IMR-90 (cell line): ENCODE results near the gene CYP4F8. TPM values are rescaled to one million over a fixed set of nuclear protein-coding genes. Genes with fewer than 3 reads are reported as not detected.

Experiments
- ATAC-seq: fragments of 200-7000 bp; cut with Tn5 transposase; 2 replicates; pipeline ENCODE4 v1.9.1; 2020; ENCODE audit warnings: low read depth, mild to moderate bottlenecking, moderate library complexity
- BruUV-seq: library from RNA; stranded (reverse); fragments of 400-500 nt; replicated peaks from 2 replicates; lab custom pipeline; 2021; lab: Mats Ljungman, UMichigan
- CTCF ChIA-PET: fragments of 300-600 bp; formaldehyde crosslinking; extraction: SDS; loops from one replicate; lab custom pipeline; 2021; ENCODE audit warnings: antibody characterized with exemption; lab: Yijun Ruan, JAX
- POLR2A ChIA-PET: fragments of 300-600 bp; sonication (Branson Sonifier 250); formaldehyde crosslinking; loops from one replicate; lab custom pipeline; 2022; ENCODE audit warnings: antibody characterized with exemption; ENCODE audit not compliant: unreplicated experiment; lab: Charles Lee
- DNase-seq: peaks from one replicate; pipeline ENCODE4 v3.0.0; 2013
- H2AFZ ChIP-seq: replicated peaks from 2 replicates; pipeline ENCODE3; 2013; ENCODE audit warnings: low read length, mild to moderate bottlenecking; ENCODE audit not compliant: poor library complexity
- H2AK5ac ChIP-seq: 2 replicates; pipeline ENCODE4 v1.6.1; 2013; ENCODE audit warnings: low read depth, low read length, inconsistent platforms
- H2AK9ac ChIP-seq: replicated peaks from 2 replicates; pipeline ENCODE3; 2013; ENCODE audit warnings: mild to moderate bottlenecking, low read depth, low read length, moderate library complexity; ENCODE audit not compliant: poor library complexity
- H2BK120ac ChIP-seq: 2 replicates; pipeline ENCODE4 v1.6.1; 2013; ENCODE audit warnings: low read depth, low read length, inconsistent platforms
- H2BK15ac ChIP-seq: 3 replicates; pipeline ENCODE4 v1.6.1; 2013; ENCODE audit warnings: low read depth, low read length, inconsistent platforms
- H2BK20ac ChIP-seq: 2 replicates; pipeline ENCODE4 v1.6.1; 2013; ENCODE audit warnings: low read depth, mild to moderate bottlenecking, inconsistent platforms, low read length, moderate library complexity
- H2BK5ac ChIP-seq: 2 replicates; pipeline ENCODE4 v1.6.1; 2013; ENCODE audit warnings: mild to moderate bottlenecking, low read depth, low read length, inconsistent platforms; ENCODE audit not compliant: poor library complexity, severe bottlenecking
- H3K14ac ChIP-seq: replicated peaks from 2 replicates; pipeline ENCODE4 v1.6.1; 2013; ENCODE audit warnings: low read depth, low read length, inconsistent platforms
- H3K18ac ChIP-seq: 2 replicates; pipeline ENCODE4 v1.6.1; 2013; ENCODE audit warnings: low read depth, low read length, control low read depth
- H3K23ac ChIP-seq: 2 replicates; pipeline ENCODE4 v1.6.1; 2013; ENCODE audit warnings: low read depth, low read length, inconsistent platforms
- H3K27ac ChIP-seq: 2 replicates; pipeline ENCODE4 v1.5.1; 2013; ENCODE audit warnings: mild to moderate bottlenecking, control low read depth, low read length; ENCODE audit not compliant: insufficient read depth
- H3K27me3 ChIP-seq: 2 replicates; pipeline ENCODE4 v1.6.1; 2013; ENCODE audit warnings: low read length; ENCODE audit not compliant: control insufficient read depth, insufficient read depth
- H3K36me3 ChIP-seq: 2 replicates; pipeline ENCODE4 v1.6.1; 2013; ENCODE audit warnings: low read length, mixed read lengths; ENCODE audit not compliant: control insufficient read depth, insufficient read depth
- H3K4ac ChIP-seq: 2 replicates; pipeline ENCODE4 v1.6.1; 2013; ENCODE audit warnings: low read depth, low read length, inconsistent platforms
- H3K4me1 ChIP-seq: 2 replicates; pipeline ENCODE4 v1.6.1; 2013; ENCODE audit warnings: low read length, mixed read lengths; ENCODE audit not compliant: control insufficient read depth, insufficient read depth
- H3K4me2 ChIP-seq: 2 replicates; pipeline ENCODE4 v1.6.1; 2013; ENCODE audit warnings: low read depth, mild to moderate bottlenecking, control low read depth, low read length, moderate library complexity
- H3K4me3 ChIP-seq: 2 replicates; pipeline ENCODE4 v1.5.1; 2013; ENCODE audit warnings: low read depth, mild to moderate bottlenecking, control low read depth, low read length, moderate library complexity; ENCODE audit not compliant: insufficient read depth
- H3K56ac ChIP-seq: 2 replicates; pipeline ENCODE4 v1.6.1; 2013; ENCODE audit warnings: low read length, inconsistent platforms; ENCODE audit not compliant: insufficient read depth; ENCODE audit errors: extremely low read depth
- H3K79me1 ChIP-seq, 2 experiments: 2 replicates each; pipeline ENCODE4 v1.6.1; 2013; ENCODE audit warnings: low read length in 2 of 2, inconsistent platforms in 1 of 2, low read depth in 1 of 2
- H3K9ac ChIP-seq: 2 replicates; pipeline ENCODE4 v1.6.1; 2013; ENCODE audit warnings: low read depth, low read length, control low read depth
- H3K9me1 ChIP-seq: 2 replicates; pipeline ENCODE4 v1.6.1; 2013; ENCODE audit warnings: low read length, inconsistent platforms; ENCODE audit not compliant: insufficient read depth
- H3K9me3 ChIP-seq: 2 replicates; pipeline ENCODE4 v1.6.1; 2013; ENCODE audit warnings: low read length; ENCODE audit not compliant: control insufficient read depth, insufficient read depth
- H4K20me1 ChIP-seq: 2 replicates; pipeline ENCODE4 v1.6.1; 2013; ENCODE audit warnings: low read length, inconsistent platforms; ENCODE audit not compliant: insufficient read depth
- H4K5ac ChIP-seq: 2 replicates; pipeline ENCODE4 v1.6.1; 2013; ENCODE audit warnings: mild to moderate bottlenecking, low read depth, low read length, control low read depth
- H4K8ac ChIP-seq, 2 experiments: 2 replicates each; pipeline ENCODE4 v1.6.1; 2013; ENCODE audit warnings: low read depth in 2 of 2, low read length in 2 of 2, control low read depth in 1 of 2, inconsistent platforms in 1 of 2
- H4K91ac ChIP-seq: 2 replicates; pipeline ENCODE4 v1.6.1; 2013; ENCODE audit warnings: low read depth, low read length, inconsistent platforms; ENCODE audit not compliant: insufficient read depth
- BHLHE40 ChIP-seq: fragments of 150-350 bp; IDR thresholded peaks from 2 replicates; pipeline ENCODE4 v1.6.1; 2016; ENCODE audit warnings: mild to moderate bottlenecking, low read depth, low read length
- CEBPB ChIP-seq: IDR thresholded peaks from 2 replicates; pipeline ENCODE4 v1.6.1; 2012; ENCODE audit warnings: low read depth, low read length, improper control_type of control experiment
- CHD1 ChIP-seq: IDR thresholded peaks from 2 replicates; pipeline ENCODE4 v1.6.1; 2012; ENCODE audit warnings: low read depth, low read length, improper control_type of control experiment
- CTCF ChIP-seq: conservative IDR thresholded peaks from 2 replicates; pipeline ENCODE4 v1.5.1; 2012; ENCODE audit warnings: mild to moderate bottlenecking, low read depth, low read length, improper control_type of control experiment
- FOS ChIP-seq: fragments of 150-350 bp; IDR thresholded peaks from 2 replicates; pipeline ENCODE4 v1.6.1; 2016; ENCODE audit warnings: low read depth, low read length
- MAFK ChIP-seq: IDR thresholded peaks from 2 replicates; pipeline ENCODE4 v1.6.1; 2012; ENCODE audit warnings: low read depth, low read length, improper control_type of control experiment
- MAZ ChIP-seq: IDR thresholded peaks from 2 replicates; pipeline ENCODE4 v1.6.1; 2012; ENCODE audit warnings: low read depth, mild to moderate bottlenecking, low read length, improper control_type of control experiment, moderate library complexity, borderline replicate concordance
- MXI1 ChIP-seq: IDR thresholded peaks from 2 replicates; pipeline ENCODE4 v1.6.1; 2012; ENCODE audit warnings: low read depth, mild to moderate bottlenecking, low read length, moderate library complexity, borderline replicate concordance
- NFE2L2 ChIP-seq: fragments of 150-350 bp; IDR thresholded peaks from 2 replicates; pipeline ENCODE4 v1.6.1; 2016; ENCODE audit warnings: low read depth, mild to moderate bottlenecking, low read length
- POLR2A ChIP-seq: IDR thresholded peaks from 2 replicates; pipeline ENCODE4 v1.6.1; 2012; ENCODE audit warnings: mild to moderate bottlenecking, low read depth, low read length
- RCOR1 ChIP-seq: IDR thresholded peaks from 2 replicates; pipeline ENCODE4 v1.6.1; 2012; ENCODE audit warnings: mild to moderate bottlenecking, low read length, improper control_type of control experiment; ENCODE audit not compliant: insufficient replicate concordance
- RFX5 ChIP-seq: IDR thresholded peaks from 2 replicates; pipeline ENCODE4 v1.8.0; 2012; ENCODE audit warnings: low read depth, mild to moderate bottlenecking, low read length, moderate library complexity
- USF2 ChIP-seq: fragments of 150-350 bp; IDR thresholded peaks from 2 replicates; pipeline ENCODE4 v1.6.1; 2017; ENCODE audit warnings: mild to moderate bottlenecking, antibody characterized with exemption, low read length, low read depth
- WGBS, 2 experiments: methylation state at CpG; one replicate each; pipeline versions ENCODE4 v1.1.5 to v1.1.7; 2013; ENCODE audit warnings: missing lambda C conversion rate in 2 of 2; ENCODE audit not compliant: insufficient read length in 1 of 2; ENCODE audit errors: extremely low coverage in 2 of 2; 5-methylcytosine and 5-hydroxymethylcytosine counted together
- dilution Hi-C: fragments of 300-500 bp; cut with HindIII; formaldehyde crosslinking; loops from one replicate; pipeline ENCODE4 v1.14.3; 2018; ENCODE audit warnings: low sequenced_read_pairs; ENCODE audit not compliant: unreplicated experiment
- in situ Hi-C: fragments of 300-500 bp; cut with MboI; formaldehyde crosslinking; loops from 3 replicates; pipeline ENCODE4 v1.14.3; 2019; ENCODE audit warnings: low sequenced_read_pairs, inconsistent platforms, mixed read lengths
- intact Hi-C: fragments of 100-400 bp; cut with micrococcal nuclease; formaldehyde crosslinking; loops from 2 replicates; pipeline ENCODE4 v1.10.0; 2022
- polyA plus RNA-seq, 3 experiments: library from polyadenylated mRNA; depleted of rRNA; stranded (reverse); fragments of >200 nt; gene quantifications; 2 replicates each; pipeline ENCODE4 v1.2.3, GENCODE V29; 2012; ENCODE audit warnings: low replicate concordance in 1 of 3
- total RNA-seq: library from RNA; depleted of rRNA; stranded (reverse); fragments of >200 nt; gene quantifications from 2 replicates; pipeline ENCODE4 v1.2.3, GENCODE V29; 2012
- TF ChIP-seq, protein P1 (sequence below): fragments of 150-350 bp; IDR thresholded peaks from 2 replicates; pipeline ENCODE4 v1.6.1; 2016; ENCODE audit warnings: low read depth, mild to moderate bottlenecking, low read length, moderate library complexity, borderline replicate concordance

CYP4F8 gene
- total and polyA plus RNA-seq, 2 of the 4 experiments (the other 2 are of a cell fraction) = not detected

GRCh38 chr19:15618321-15618720 lies 3.3 kb downstream of the CYP4F8 start:
- no peak for DNase-seq
- no peak for ATAC-seq
- no peak for TF ChIP-seq RFX5
- TF ChIP-seq NFE2L2 = no peak
- TF ChIP-seq MXI1 = no peak
- TF ChIP-seq MAZ = no peak
- TF ChIP-seq CTCF = no peak
- no peak for TF ChIP-seq CHD1
- no peak for TF ChIP-seq CEBPB
- no peak for TF ChIP-seq MAFK
- TF ChIP-seq FOS = no peak
- no peak for TF ChIP-seq RCOR1
- TF ChIP-seq, protein P1, sequence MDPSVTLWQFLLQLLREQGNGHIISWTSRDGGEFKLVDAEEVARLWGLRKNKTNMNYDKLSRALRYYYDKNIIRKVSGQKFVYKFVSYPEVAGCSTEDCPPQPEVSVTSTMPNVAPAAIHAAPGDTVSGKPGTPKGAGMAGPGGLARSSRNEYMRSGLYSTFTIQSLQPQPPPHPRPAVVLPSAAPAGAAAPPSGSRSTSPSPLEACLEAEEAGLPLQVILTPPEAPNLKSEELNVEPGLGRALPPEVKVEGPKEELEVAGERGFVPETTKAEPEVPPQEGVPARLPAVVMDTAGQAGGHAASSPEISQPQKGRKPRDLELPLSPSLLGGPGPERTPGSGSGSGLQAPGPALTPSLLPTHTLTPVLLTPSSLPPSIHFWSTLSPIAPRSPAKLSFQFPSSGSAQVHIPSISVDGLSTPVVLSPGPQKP = no peak
- TF ChIP-seq USF2 = no peak
- no peak for TF ChIP-seq BHLHE40
- no peak for TF ChIP-seq POLR2A
- Histone ChIP-seq H3K4me3 (no peak overlapping the region), H2BK15ac (no peak overlapping the region), H3K18ac (no peak overlapping the region), H3K36me3 (no peaks in the 10 kb centered on the region), H3K23ac (no peak overlapping the region), H4K20me1 (no peaks in the 10 kb centered on the region), H3K4me2 (no peak overlapping the region), H2BK5ac (no peak overlapping the region), H3K27ac (no peak overlapping the region), H3K14ac (no peak overlapping the region), H3K56ac (no peak overlapping the region), H2BK120ac (no peak overlapping the region), H3K9me1 (no peaks in the 10 kb centered on the region), H4K91ac (no peak overlapping the region), H2AK9ac (no peak overlapping the region), H3K4ac (no peak overlapping the region), H3K27me3 (no peaks in the 10 kb centered on the region), H3K4me1 (no peaks in the 10 kb centered on the region), H3K9ac (no peak overlapping the region), H3K79me1 (no peaks in the 10 kb centered on the region), H2BK20ac (no peak overlapping the region), H2AK5ac (no peak overlapping the region), H4K8ac (no peak overlapping the region), H2AFZ (no peak overlapping the region), H3K9me3 (peaks cover 19% of the 10 kb centered on the region; the same call in 1 of the 2 replicates), H4K5ac (no peak overlapping the region)
- dilution Hi-C loops = no loop called here
- BruUV-seq = no TSS peak
- CTCF ChIA-PET = no interaction called here
- POLR2A ChIA-PET = no interaction called here
- intact Hi-C loops = no loop called here
- WGBS, 2 experiments = no CpG with 5 or more reads among the region's 5 CpGs
- in situ Hi-C loops = no loop called here
